SK-N-SH treated with all-trans-retinoic acid at 6 μM for 48 hours (cell line): ENCODE measurements around the gene TRIOBP.

Experiments used
- ATAC-seq: fragments of 200-7000 bp; cut with Tn5 transposase; 3 replicates; pipeline ENCODE4 v1.9.1; 2020; ENCODE audit warnings: mild to moderate bottlenecking, moderate library complexity
- ARNTL ChIP-seq: fragments of 450-650 bp; formaldehyde crosslinking; IDR thresholded peaks from 2 replicates; pipeline ENCODE4 v1.5.0; 2020; ENCODE audit warnings: low read depth, mild to moderate bottlenecking, moderate library complexity, borderline replicate concordance
- BACH2 ChIP-seq: fragments of 250-450 bp; sonication (Bioruptor Pico); IDR thresholded peaks from 2 replicates; pipeline ENCODE4 v1.9.0; 2021; ENCODE audit warnings: mild to moderate bottlenecking, borderline replicate concordance
- CREB5 ChIP-seq: fragments of 250-450 bp; sonication (Bioruptor Pico); IDR thresholded peaks from 2 replicates; pipeline ENCODE4 v1.5.1; 2020; ENCODE audit warnings: low read depth, mild to moderate bottlenecking, moderate library complexity
- CSDC2 ChIP-seq: fragments of 250-450 bp; sonication (Bioruptor Pico); IDR thresholded peaks from 2 replicates; pipeline ENCODE4 v1.5.0; 2020; ENCODE audit warnings: mild to moderate bottlenecking, moderate library complexity
- CSRNP3 ChIP-seq: fragments of 250-450 bp; sonication (Bioruptor Pico); IDR thresholded peaks from 2 replicates; pipeline ENCODE4 v1.5.1; 2021; ENCODE audit warnings: mild to moderate bottlenecking, moderate library complexity
- ESRRG ChIP-seq: fragments of 250-450 bp; sonication (Bioruptor Pico); IDR thresholded peaks from 2 replicates; pipeline ENCODE4 v1.6.1; 2021; ENCODE audit warnings: mild to moderate bottlenecking
- GLIS3 ChIP-seq: fragments of 250-450 bp; sonication (Bioruptor Pico); IDR thresholded peaks from 2 replicates; pipeline ENCODE4 v1.5.0; 2020; ENCODE audit warnings: mild to moderate bottlenecking, moderate library complexity
- POU6F1 ChIP-seq: fragments of 250-450 bp; sonication (Bioruptor Pico); IDR thresholded peaks from 2 replicates; pipeline ENCODE4 v1.8.0; 2021; ENCODE audit warnings: low read depth, mild to moderate bottlenecking, moderate library complexity, borderline replicate concordance
- RARB ChIP-seq: fragments of 250-450 bp; sonication (Bioruptor Pico); IDR thresholded peaks from 2 replicates; pipeline ENCODE4 v1.8.0; 2021; ENCODE audit warnings: mild to moderate bottlenecking, moderate library complexity
- SNAI2 ChIP-seq: fragments of 250-450 bp; sonication (Bioruptor Pico); IDR thresholded peaks from 2 replicates; pipeline ENCODE4 v1.5.0; 2020; ENCODE audit warnings: mild to moderate bottlenecking, moderate library complexity
- TCF4 ChIP-seq: fragments of 250-450 bp; sonication (Bioruptor Pico); IDR thresholded peaks from 2 replicates; pipeline ENCODE4 v1.8.0; 2021; ENCODE audit warnings: mild to moderate bottlenecking, moderate library complexity, borderline replicate concordance
- TOX ChIP-seq: fragments of 250-450 bp; sonication (Bioruptor Pico); IDR thresholded peaks from 2 replicates; pipeline ENCODE4 v1.8.0; 2021; ENCODE audit warnings: mild to moderate bottlenecking, moderate library complexity, borderline replicate concordance
- TSHZ2 ChIP-seq: fragments of 250-450 bp; sonication (Bioruptor Pico); IDR thresholded peaks from 2 replicates; pipeline ENCODE4 v1.5.0; 2020; ENCODE audit warnings: mild to moderate bottlenecking, moderate library complexity
- ZNF565 ChIP-seq: fragments of 450-650 bp; formaldehyde crosslinking; conservative IDR thresholded peaks from 2 replicates; pipeline ENCODE4 v1.5.0; 2020; ENCODE audit warnings: low read depth, mild to moderate bottlenecking, moderate library complexity
- ZNF70 ChIP-seq: fragments of 450-650 bp; formaldehyde crosslinking; IDR thresholded peaks from 2 replicates; pipeline ENCODE4 v1.5.0; 2020; ENCODE audit warnings: mild to moderate bottlenecking, moderate library complexity
- TF ChIP-seq, protein P1 (sequence below): fragments of 250-450 bp; sonication (Bioruptor Pico); IDR thresholded peaks from 2 replicates; pipeline ENCODE4 v1.8.0; 2020; ENCODE audit warnings: mild to moderate bottlenecking, moderate library complexity, borderline replicate concordance

The TRIOBP gene

DNA sequence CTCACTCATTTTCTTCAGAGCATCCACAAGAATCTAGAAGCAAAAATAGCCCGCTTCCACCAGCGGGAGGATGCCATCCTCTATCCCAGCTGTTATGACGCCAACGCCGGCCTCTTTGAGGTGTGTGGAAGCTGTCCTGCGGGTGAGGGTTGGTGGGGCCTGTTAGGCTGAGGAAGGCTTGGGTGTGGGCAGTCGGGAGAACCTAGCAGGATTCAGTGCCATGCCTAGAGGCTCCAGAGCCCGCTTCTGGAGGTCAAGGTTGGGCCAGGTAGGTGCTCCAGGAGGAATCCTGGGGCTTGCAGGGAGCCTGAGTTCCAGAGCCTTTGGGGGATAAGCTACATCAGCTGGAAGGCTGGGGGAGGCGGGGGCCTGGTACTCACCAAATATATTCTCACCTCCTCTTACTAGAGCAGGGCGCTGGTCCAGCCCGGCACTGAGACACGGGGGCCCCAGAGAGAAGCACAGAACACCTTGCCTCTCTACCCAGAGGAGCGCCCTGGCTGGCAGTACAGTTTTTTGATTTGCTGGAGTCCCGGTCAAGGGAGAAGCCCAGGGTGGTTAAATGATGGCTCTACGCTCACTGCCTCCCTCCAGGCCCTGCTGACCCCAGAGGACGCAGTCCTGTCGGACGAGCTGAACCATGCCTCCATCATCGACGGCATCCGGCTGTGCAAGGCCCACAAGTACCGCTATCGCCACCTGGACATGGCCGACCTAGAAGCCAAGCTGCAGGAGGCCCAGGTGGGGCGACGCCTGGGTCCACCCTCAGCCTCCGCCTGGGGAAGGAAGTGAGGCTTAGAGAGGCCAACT is 116.2 kb downstream of the TRIOBP start:
- no peak for ATAC-seq

DNA sequence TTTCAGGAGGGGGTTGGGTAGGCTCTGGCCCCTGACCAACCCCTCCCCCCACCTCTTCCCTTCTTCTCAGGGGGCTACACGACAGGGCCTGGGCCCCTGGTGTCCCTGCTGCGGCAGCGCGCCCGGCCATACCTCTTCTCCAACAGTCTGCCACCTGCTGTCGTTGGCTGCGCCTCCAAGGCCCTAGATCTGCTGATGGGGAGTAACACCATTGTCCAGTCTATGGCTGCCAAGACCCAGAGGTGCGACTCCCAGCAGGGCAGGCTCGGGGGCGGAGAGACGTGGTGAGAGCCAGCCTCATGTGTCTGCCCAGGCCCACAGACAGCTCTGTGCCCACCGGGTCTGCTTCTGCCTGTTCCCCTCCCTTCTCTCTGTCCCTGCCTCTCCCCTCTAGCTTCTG is 118.7 kb downstream of the TRIOBP start:
- ATAC-seq = no peak
- TF ChIP-seq GLIS3 (CRISPR knock-in tag) (no peak), POU6F1 (no peak), TCF4 (no peak), TSHZ2 (CRISPR knock-in tag) (no peak), RARB (CRISPR knock-in tag) (no peak), ESRRG (CRISPR knock-in tag) (no peak), CREB5 (CRISPR knock-in tag) (no peak), CSDC2 (CRISPR knock-in tag) (no peak), TOX (CRISPR knock-in tag) (no peak), CSRNP3 (CRISPR knock-in tag) (no peak), BACH2 (CRISPR knock-in tag) (no peak), ZNF565 (CRISPR knock-in tag) (no peak), ARNTL (CRISPR knock-in tag) (no peak), ZNF70 (CRISPR knock-in tag) (no peak), SNAI2 (no peak)
- TF ChIP-seq, protein P1, sequence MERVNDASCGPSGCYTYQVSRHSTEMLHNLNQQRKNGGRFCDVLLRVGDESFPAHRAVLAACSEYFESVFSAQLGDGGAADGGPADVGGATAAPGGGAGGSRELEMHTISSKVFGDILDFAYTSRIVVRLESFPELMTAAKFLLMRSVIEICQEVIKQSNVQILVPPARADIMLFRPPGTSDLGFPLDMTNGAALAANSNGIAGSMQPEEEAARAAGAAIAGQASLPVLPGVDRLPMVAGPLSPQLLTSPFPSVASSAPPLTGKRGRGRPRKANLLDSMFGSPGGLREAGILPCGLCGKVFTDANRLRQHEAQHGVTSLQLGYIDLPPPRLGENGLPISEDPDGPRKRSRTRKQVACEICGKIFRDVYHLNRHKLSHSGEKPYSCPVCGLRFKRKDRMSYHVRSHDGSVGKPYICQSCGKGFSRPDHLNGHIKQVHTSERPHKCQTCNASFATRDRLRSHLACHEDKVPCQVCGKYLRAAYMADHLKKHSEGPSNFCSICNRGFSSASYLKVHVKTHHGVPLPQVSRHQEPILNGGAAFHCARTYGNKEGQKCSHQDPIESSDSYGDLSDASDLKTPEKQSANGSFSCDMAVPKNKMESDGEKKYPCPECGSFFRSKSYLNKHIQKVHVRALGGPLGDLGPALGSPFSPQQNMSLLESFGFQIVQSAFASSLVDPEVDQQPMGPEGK (CRISPR knock-in tag) = no peak

More for the DNA sequence above, 116.2 kb downstream of the TRIOBP start:
- TF ChIP-seq ZNF70 (CRISPR knock-in tag) (no peak), CSRNP3 (CRISPR knock-in tag) (no peak), ARNTL (CRISPR knock-in tag) (no peak), GLIS3 (CRISPR knock-in tag) (no peak), POU6F1 (no peak), TOX (CRISPR knock-in tag) (no peak)
- TF ChIP-seq, protein P1 (CRISPR knock-in tag) = no peak
